H1 (cell line): ENCODE data around the gene IQCM.

Experiments used
- EGR1 ChIP-seq: IDR thresholded peaks from 2 replicates; pipeline ENCODE4 v1.6.1; 2011; ENCODE audit warnings: low read depth, low read length, borderline replicate concordance
- EZH2 ChIP-seq: fragments of 200-600 bp; sonication (generic); IDR thresholded peaks from 2 replicates; pipeline ENCODE4 v1.7.1; 2012; ENCODE audit warnings: low read depth, mild to moderate bottlenecking, moderate library complexity, low read length, inconsistent platforms; ENCODE audit not compliant: severe bottlenecking
- JUN ChIP-seq: IDR thresholded peaks from 2 replicates; pipeline ENCODE4 v1.6.1; 2011; ENCODE audit warnings: low read depth, mild to moderate bottlenecking, improper control_type of control experiment, low read length
- MAFK ChIP-seq: IDR thresholded peaks from 2 replicates; pipeline ENCODE4 v1.6.1; 2012; ENCODE audit warnings: low read depth, mild to moderate bottlenecking, improper control_type of control experiment, low read length
- SIN3A ChIP-seq, 2 experiments: IDR thresholded peaks in 1 of 2; conservative IDR thresholded peaks in 1 of 2; 2 replicates each; pipeline ENCODE4 v1.6.1; 2011 to 2012; ENCODE audit warnings: low read length in 2 of 2, improper control_type of control experiment in 1 of 2, low read depth in 1 of 2, mild to moderate bottlenecking in 1 of 2
- SP1 ChIP-seq: IDR thresholded peaks from 2 replicates; pipeline ENCODE4 v1.6.1; 2011; ENCODE audit warnings: low read depth, low read length
- SUZ12 ChIP-seq: fragments of 200-600 bp; sonication (generic); IDR thresholded peaks from 2 replicates; pipeline ENCODE4 v1.6.1; 2012; ENCODE audit warnings: mild to moderate bottlenecking, inconsistent platforms, low read length, moderate library complexity, mixed read lengths
- TEAD4 ChIP-seq: IDR thresholded peaks from 2 replicates; pipeline ENCODE4 v1.6.1; 2012; ENCODE audit warnings: low read depth, low read length, inconsistent platforms, mixed read lengths
- YY1 ChIP-seq: IDR thresholded peaks from 2 replicates; pipeline ENCODE4 v1.6.1; 2011; ENCODE audit warnings: low read depth, mild to moderate bottlenecking, low read length
- TF ChIP-seq, protein P1 (sequence below), 3 experiments: IDR thresholded peaks; 1 replicate in 2 of 3; 2 replicates in 1 of 3; pipeline versions ENCODE4 v1.5.1 to v1.6.1; 2011; ENCODE audit warnings: low read length in 3 of 3, mild to moderate bottlenecking in 3 of 3, inconsistent platforms in 2 of 3, low read depth in 1 of 3, moderate library complexity in 1 of 3; ENCODE audit not compliant: insufficient read depth in 1 of 3; ENCODE audit errors: control extremely low read depth in 1 of 3

GRCh38 chr4:149344436-149344835 is 471.2 kb downstream of the IQCM start:
- TF ChIP-seq EZH2 (no peak), SP1 (no peak), TEAD4 (no peak), EGR1 (no peak), SUZ12 (no peak), SIN3A (conservative IDR thresholded peaks at IDR 0.05 in 1 of 2, IDR thresholded peaks at IDR 0.05 in 1 of 2; ENCODE audit: low read depth in 1 of 2, low read length in 2 of 2) (no peak), MAFK (no peak), JUN (no peak), YY1 (no peak)
- TF ChIP-seq, protein P1, sequence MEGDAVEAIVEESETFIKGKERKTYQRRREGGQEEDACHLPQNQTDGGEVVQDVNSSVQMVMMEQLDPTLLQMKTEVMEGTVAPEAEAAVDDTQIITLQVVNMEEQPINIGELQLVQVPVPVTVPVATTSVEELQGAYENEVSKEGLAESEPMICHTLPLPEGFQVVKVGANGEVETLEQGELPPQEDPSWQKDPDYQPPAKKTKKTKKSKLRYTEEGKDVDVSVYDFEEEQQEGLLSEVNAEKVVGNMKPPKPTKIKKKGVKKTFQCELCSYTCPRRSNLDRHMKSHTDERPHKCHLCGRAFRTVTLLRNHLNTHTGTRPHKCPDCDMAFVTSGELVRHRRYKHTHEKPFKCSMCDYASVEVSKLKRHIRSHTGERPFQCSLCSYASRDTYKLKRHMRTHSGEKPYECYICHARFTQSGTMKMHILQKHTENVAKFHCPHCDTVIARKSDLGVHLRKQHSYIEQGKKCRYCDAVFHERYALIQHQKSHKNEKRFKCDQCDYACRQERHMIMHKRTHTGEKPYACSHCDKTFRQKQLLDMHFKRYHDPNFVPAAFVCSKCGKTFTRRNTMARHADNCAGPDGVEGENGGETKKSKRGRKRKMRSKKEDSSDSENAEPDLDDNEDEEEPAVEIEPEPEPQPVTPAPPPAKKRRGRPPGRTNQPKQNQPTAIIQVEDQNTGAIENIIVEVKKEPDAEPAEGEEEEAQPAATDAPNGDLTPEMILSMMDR (IDR thresholded peaks at IDR 0.05; ENCODE audit: control extremely low read depth in 1 of 3, insufficient read depth in 1 of 3, low read depth in 1 of 3, low read length in 3 of 3) = no peak
